NCI-H82 (cell line): ENCODE results near the gene C1orf53.
A peak's percentile ranks its signal among the peaks of the same experiment; 100 is the strongest.
"Not testable (repeated sequence)": the region's sequence is repeated elsewhere in the genome, so short reads cannot be mapped to it uniquely, and the experiment has no call there.

Experiments
- DNase-seq: peaks from one replicate; lab custom pipeline; 2025; lab: John Stamatoyannopoulos, UW

C1orf53 gene

DNA sequence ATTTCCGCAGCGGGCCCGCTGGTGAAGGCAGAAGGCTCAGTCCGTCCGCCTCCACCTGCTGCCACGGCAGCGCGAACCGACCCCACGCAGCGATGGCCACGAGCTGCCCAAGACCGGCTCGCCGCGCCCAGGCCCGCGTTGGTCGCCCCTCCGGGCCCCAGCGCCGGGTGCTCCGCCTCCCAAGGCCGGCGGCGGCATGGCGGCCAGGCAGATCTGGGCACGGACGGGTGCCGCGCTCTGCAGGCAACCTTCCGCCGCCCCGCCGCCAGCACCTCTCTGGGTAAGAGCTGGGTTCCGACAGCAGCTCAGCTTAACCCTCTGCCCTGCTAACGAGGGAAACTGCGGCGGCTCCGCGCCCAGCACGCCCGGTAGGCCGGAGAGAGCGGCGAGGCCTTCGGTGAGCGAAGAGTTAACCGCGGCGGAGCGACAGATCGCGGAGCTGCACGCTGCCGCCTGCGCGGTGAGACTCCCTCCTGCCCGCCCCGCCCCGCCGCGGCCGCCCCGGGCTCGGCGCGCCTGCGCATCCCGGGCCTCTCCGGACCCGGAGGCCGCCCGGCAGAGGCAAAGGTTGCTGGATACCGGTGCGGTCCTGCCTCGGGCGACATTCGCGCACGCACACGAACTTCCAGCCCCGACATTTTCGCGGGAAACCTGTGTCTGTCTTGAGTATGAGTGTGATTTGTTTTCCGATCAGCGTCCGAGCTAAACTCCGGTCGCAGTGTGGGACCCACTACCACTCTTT lies at the start of gene C1orf53:
C1orf53 (plus strand) TSS at position 177 of the 742 bp plus-strand sequence; CDS start at position 197, 20 bp downstream.
- peak; percentile 94 for DNase-seq

DNA sequence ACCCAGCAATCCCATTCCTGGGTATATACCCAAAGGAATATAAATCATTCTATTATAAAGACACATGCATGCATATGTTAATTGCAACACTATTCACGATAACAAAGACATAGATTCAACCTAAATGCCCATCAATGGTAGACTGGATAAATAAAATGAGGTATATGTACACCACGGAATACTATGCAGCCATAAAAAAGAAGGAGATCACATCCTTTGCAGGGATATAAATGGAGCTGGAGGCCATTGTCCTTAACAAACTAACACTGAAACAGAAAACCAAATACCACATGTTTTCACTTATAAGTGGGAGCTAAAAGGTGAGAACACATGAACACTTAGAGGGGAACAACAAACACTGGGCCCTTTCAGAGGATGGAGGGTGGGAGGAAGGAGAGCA lies 46.7 kb upstream of the C1orf53 start:
- DNase-seq: not testable (repeated sequence)

DNA sequence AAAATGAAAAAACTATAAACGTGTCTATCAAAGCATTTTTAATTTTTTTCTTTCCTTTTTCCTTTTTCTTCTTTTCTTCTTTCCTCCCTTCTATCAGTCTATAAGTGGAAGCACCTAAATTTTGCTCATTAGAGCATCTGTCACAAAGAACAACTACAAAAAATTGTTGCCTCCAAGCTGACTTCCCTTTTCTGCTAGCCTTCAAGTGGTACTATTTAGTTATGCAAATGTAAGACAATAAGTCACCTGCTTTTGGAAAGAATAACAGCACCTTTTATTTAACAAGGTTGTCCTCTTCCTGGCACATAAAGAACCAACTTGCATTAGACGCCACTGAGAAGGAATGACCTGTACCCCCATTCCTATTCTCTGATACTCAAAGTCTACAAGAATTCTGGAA lies 45.0 kb upstream of the C1orf53 start:
- DNase-seq: no peak

- no peak for DNase-seq
These were observed 43.4 kb upstream of the C1orf53 start for GRCh38 chr1:197859024-197859423.

DNA sequence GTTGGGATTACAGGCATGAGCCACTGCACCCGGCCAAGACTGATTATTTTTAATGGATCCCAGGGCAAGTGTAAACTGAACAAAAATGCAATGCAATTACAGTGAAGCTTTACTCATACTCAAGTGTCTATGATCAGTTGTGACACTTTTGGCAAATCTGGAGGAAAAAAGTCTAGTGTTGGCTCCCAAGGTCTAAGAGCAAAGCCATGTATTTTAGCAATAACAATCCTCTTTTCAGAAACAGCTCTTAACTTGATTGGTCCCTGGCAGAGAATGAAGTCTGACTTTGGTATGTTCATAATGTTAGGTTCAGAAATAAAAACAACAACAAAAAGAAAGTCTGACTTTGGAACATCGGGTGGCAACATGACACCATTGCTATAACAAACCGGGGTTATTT lies 40.2 kb upstream of the C1orf53 start:
- no peak for DNase-seq

- no peak for DNase-seq
These were observed 39.8 kb upstream of the C1orf53 start for GRCh38 chr1:197862671-197863070.

DNA sequence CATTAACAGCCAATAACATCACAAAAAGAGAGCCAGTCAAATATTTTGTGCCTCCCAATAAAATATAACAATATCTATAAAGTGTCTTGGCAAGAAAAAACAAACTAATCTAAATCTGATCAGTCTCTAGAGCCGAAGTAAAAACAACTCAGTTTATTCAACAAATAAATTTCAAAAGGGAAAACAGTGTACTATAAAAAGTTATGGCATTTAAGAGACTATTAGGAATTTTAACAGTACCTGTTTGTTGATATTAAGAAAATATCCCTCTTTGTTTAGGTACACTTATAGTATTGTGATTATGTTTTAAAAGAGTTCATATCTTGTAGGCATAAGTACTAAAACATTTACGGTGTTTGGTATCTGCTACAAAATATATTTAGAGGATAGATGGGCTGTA lies 36.6 kb upstream of the C1orf53 start:
- DNase-seq: no peak

- peak; percentile 85 for DNase-seq
These were observed 33.5 kb upstream of the C1orf53 start for GRCh38 chr1:197868751-197869489.

- DNase-seq: no peak
These were observed 32.8 kb upstream of the C1orf53 start for GRCh38 chr1:197869490-197870077.

- DNase-seq: no peak
These were observed 25.5 kb upstream of the C1orf53 start for GRCh38 chr1:197876894-197877293.

GRCh38 chr1:197880385-197880784 lies 22.0 kb upstream of the C1orf53 start:
- not testable (repeated sequence) for DNase-seq

DNA sequence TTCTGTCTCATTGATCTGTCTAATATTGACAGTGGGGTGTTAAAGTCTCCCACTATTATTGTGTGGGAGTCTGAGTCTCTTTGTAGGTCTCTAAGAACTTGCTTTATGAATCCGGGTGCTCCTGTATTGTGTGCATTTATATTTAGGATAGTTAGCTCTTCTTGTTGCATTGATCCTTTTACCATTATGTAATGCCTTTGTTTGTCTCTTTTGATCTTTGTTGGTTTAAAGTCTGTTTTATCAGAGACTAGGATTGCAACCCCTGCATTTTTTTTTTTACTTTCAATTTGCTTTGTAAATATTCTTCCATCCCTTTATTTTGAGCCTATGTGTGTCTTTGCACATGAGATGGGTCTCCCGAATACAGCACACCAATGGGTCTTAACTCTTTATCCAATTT lies 20.2 kb upstream of the C1orf53 start:
- DNase-seq: not testable (repeated sequence)

GRCh38 chr1:197884173-197884572 lies 18.3 kb upstream of the C1orf53 start:
- DNase-seq: no peak

- no peak for DNase-seq
These were observed 11.5 kb upstream of the C1orf53 start for GRCh38 chr1:197890936-197891335.

DNA sequence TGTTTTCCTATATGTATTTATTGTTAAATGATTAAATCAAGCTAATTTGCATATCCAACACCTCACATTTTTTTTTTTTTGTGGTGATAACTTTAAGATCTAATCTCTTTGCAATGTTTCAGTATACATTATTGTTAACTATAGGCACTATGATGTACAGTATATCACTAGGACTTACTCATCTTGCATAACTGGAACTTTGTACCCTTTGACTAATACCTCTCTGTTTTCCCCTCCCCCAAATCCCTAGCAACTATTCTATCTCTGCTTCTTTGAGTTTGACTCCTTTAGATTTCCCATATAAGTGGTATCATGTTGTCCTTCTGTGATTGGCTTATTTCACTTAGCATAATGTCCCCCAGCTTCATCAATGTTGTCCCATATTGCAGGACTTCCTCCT lies 9.7 kb upstream of the C1orf53 start:
- DNase-seq: no peak

DNA sequence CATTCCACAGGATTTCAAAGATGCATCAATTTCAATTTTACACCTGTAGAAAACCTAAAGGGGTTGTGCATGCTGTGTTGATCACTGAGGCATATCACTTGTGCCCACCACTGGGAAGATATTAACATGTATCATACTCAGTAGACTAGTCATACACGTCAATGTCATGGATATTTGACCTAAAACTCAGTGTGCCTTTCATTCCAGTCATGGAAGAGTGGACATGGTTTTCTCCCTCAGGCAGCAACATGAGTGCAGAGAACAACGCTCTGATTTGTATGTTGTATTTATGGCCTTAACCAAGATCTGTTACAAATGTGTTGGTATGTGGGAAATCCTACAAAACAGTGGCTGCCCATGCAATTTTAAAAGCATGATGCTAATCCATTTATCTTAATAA lies 6.1 kb upstream of the C1orf53 start:
- DNase-seq: no peak

DNA sequence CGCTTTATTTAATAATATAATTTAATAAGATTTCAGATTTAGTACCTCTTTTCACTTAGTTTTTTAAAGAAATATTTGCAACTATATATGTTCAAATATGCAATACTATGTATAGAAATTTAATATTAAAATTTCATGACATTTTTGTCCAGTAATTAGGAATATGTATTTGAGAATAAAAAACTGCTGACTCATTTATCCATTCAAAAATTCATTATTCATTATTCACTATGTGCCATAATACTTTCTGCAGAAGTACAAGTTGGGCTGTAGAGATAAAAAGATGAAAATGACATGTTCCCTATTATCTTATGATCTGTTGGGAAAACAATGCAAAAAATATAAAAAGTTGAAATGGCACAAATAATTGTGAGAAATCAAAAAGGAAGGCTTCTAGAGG lies 3.4 kb upstream of the C1orf53 start:
- no peak for DNase-seq

DNA sequence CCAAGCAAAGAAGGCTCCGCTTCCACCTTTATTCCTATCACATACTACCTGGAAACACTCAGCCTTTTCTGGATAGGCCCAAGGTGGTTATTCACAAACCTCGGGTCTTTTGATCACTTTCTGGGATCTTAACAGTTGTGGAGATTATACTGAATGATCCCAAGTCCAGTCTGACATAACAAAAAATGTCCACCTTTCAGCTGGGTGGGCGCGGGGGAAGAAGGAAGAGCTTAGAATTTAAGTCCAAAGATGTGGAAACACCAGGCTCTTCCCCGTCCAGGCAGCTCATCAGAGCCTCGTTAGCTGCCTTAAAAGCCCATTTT lies 338 bp upstream of the C1orf53 start:
- DNase-seq: peak; percentile 66

- DNase-seq: no peak
These were observed 725 bp downstream of the C1orf53 start for GRCh38 chr1:197903196-197903514.

DNA sequence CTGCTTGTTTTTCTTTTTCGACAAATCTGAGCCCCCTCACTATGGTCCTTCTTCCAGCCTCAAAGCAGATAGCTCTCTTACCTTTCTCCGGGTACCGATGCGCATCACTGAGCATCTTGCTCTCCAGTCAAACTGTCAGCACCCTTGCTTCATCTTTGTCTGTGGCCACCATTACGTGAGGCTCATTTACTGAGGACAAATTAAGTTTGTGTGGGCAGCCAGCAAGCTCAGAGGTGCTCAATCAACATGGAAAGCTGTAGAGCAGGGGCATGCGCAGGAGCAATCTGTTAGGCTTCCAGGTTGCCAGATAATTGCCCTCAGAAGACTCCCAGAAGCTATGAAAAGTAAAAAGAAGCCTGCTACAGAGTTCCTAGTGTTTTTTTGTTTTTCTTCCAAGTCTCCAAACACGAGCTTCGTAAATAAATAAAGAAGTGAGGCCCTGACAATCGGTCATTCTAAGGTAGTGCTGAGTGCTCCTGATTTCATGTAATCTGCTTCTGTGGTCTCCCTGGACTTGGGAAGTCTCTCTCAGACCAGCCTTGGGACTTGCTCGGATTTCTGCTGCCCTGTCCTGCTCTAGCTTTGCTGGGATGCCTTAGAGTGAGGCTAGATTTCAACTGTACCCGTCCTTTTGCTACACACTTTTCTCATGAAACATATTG lies 1.8 kb downstream of the C1orf53 start:
- no peak for DNase-seq

DNA sequence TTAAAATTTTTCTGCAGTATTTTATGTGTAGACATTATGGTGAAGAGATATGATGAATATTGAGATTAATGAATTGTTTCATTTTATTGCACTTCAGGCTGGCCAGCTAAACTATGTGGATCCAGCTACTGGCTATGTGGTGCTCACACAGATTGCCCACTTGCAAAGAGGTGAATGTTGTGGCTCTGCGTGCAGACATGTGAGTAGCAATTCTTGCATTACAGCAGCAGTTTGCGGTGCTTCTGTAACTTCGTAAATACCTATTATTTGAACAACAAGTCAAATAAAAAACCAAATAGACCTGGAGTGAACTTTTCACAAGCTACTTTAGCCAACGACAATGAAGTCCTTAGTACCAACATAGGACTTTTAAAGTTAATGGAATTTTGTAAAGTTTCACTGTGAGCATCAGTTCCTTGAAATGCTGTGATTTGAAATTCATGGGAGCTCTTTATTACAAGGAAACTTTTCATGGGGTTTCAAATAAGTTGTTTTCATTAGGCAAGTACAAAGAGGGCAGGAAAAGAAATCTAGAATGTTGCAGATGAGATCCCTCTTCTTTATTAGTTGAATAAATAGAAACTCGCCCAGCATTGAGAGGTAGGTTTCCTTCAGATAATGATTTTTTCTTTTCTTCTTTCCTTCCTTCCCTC lies 3.4 kb downstream of the C1orf53 start:
- DNase-seq: no peak

DNA sequence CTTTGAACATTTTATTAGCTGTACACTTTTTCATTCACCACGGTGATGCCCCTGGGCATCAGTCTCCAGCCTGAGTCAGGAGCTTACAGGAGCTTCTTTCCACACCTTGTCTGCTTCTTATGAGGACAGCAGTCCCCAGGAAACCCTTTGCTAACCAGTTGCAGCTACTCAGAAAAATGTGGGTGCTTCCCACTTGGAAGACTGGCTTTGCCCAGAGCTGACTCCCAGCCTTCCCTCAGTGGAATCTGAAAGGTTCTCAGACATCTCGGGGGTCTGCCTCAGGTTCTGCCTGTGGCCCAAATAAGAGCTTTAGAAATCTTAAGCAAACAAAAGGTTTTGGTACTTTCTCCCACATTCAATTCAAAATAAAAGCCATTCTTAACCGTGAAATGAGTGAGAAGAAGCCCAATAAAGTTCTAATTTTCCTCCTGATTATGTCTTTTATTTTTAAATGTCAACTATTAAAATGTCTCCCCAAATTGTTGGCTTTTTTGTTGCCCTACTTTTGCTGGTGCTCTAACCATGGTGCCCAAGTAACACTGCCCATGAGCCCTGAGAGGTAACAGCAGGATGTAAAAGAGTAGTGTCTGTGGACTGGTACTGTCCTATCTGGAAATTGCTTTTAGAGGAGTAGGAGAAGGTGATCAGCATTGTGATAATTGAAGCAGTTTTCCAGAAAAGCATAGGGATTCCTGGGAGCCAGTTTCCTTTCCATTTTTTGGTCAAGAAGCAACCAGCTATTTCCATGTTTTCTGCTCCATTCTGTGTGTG lies 5.6 kb downstream of the C1orf53 start:
- no peak for DNase-seq
